Epidermal melanocyte (primary cell): ENCODE results near the gene USP36.
"Not testable (repeated sequence)": the region's sequence is repeated elsewhere in the genome, so short reads cannot be mapped to it uniquely, and the experiment has no call there.

Source experiments
- DNase-seq: peaks from one replicate; pipeline ENCODE4 v3.0.0; 2011; ENCODE audit warnings: low spot score; ENCODE audit not compliant: insufficient read length

USP36 gene

DNA sequence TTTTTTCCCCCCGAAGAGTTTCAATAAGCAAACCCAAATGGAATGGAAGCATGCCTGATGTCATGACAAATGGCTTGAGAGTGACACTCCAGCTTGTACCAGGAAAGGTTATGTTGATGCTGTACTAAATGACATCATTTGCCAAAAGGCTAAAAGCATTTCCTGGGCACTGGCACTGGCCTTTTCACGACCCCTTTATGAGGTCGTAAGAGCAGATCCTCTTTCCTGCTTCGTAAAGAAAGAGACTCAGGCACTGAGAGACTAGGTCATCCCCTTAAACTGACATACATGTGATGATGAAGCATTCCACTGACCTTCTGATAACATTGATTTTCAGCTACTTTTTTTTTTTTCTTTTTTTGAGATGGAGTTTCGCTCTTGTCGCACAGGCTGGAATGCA lies 31.9 kb upstream of the USP36 start:
- DNase-seq = no peak

DNA sequence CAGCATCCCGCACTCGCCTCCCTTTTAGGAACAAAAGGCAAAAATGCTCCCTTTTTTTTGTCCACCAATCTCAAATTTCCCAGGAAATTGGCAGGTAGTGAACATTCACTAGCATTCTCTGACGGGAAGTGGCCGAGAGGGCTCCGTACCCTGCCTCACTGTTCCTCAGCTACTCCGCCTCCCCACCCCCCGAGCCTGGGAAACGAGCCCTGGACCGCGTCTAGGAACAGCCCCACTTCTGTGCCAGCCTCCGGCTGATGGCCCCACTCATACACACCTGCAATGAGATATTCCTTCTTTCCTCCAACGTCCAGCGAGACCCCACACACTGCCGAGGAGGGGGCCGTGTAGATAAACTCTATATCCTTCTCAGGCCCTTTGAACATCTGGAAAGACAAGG lies 30.0 kb upstream of the USP36 start:
- no peak for DNase-seq

DNA sequence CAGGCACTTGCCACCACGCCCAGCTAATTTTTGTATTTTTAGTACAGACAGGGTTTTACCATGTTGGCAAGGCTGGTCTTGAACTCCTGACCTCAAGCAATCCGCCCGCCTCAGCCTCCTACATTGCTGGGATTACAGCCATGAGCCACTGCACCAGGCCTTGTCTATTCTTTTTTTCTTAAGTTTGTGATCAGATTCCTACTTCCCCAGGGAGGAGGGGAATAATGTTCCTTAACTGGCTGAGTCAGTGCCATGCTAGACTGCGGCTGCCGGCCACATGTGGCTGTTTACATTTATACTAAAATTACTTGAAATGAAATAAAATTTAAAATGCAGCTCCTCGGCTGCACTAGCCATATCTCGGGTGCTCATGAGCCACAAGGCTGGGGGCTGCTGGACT lies 27.8 kb upstream of the USP36 start:
- DNase-seq = no peak

DNA sequence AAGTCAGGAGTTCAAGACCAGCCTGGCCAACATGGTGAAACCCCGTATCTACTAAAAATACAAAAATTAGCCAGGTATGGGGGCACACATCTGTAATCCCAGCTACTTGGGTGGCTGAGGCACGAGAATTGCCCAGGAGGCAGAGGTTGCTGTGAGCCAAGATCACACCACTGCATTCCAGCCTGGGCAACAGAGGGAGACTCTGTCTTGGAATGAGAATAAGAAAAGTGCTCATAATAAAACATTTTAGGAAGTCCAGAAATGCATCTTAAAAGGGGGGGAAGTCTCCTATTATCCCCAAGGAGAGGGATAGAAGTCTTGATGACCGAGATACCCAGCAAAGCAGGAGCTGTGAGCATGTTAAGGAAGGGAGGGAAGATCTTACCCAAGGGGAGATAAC lies 26.4 kb upstream of the USP36 start:
- not testable (repeated sequence) for DNase-seq

DNA sequence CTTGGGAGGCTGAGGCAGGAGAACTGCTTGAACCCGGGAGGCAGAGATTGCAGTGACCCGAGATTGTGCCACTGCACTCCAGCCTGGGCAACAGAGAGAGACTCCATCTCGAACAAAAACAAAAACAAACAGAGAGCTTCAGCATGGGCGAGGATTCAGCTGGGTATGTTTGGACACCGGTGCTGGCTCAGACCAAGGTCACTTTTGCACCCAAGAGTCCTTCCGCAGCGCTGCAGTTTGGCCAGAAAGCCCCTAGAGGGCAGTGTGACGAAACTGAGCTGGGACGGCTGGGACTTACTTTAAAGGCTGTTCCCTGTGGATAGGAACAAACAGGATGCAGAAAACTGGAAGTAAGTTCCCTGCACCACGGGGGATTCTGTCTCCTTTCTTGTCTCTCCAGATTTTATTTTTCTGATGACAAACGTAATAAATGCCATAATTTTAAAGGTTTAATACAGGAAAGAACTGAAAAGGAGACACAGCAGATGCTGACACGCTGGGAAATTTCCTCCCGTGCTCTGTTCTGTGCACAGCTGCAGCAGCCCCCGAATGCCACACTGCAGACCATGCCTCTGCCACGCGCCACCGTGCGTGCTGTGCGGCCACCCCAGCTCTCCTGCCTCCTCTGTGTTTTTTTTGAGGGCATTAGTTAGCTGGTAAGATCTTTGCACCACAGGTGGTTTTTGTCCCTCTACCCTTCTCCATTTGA lies 25.2 kb upstream of the USP36 start:
- peak; percentile 57 for DNase-seq

DNA sequence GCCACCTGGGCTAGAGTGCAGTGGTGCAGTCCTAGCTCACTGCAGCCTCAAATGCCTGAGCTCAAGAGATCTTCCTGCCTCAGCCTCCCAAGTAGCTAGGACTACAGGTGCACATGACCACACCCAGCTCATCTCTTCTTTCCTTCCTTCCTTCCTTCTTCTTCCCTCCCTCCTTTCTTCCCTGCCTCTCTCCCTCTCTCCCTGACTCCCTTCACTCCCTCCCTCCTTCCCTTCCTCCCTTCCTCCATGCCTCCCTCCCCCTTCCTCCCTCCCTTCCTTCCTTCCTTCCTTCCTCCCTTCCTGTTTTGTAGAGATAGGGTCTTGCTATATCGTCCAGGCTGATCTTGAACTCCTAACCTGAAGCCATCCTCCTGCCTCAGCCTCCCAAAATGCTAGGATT lies 23.5 kb upstream of the USP36 start:
- no peak for DNase-seq

DNA sequence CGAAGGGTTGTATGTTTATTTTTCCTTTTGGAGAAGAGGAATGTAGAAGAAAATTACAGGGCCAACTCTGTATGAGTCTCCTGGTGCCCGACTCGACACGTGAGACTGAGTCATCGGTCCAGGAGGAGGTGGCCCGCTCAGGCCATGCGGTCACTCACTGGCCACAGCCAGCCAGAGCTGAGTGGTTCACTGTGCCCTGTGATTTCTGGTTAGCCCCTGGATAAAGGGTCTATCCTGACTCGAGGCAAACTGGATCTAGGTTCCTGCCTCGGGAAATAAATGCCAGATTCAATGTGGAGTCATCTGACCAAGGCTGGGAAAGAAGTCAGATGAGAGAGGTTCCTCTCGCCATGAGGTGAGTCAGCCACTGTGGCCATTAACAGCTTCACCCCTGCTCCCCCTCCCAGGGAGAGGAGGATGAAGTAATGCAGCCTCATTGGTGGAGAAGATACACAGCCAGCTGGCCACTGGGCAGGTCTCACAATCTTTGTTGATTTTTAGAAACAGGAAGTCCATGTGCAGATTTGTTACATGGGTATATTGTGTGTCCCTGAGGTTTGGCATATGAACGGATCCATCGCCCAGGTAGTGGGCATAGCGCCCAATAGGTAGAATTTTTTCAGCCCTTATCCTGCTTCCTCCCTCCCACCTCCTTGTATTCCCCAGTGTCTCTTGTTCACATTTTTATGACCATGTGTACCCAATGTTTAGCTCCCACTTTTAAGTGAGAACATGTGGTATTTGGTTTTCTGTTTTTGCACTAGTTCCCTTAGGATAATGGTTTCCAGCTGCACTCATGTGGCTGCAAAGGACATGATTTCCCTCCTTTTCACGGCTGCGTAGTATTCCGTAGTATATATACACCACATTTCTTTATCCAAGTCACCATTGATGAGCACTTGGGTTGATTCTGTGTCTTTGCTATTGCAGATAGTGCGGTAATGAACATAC lies 21.7 kb upstream of the USP36 start:
- no peak for DNase-seq

DNA sequence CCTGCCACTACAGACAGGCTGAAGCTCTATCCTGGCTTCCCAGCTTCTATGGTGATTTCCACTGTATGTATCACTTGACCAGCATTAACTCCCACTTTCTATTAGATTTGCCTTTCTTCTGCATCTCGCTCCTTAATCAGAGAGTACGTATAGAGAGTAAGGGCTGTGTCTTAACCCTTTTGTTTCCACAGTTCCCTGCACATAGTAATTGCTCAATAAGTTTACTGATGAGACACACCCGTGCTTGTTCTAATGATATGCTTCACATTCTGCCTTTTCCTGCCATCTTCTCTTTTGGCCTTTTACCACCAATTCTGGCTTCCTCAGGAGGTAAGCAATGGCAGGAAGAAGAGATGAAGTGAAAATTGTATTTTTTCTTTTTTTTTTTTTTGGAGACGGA lies 20.6 kb upstream of the USP36 start:
- DNase-seq = no peak

DNA sequence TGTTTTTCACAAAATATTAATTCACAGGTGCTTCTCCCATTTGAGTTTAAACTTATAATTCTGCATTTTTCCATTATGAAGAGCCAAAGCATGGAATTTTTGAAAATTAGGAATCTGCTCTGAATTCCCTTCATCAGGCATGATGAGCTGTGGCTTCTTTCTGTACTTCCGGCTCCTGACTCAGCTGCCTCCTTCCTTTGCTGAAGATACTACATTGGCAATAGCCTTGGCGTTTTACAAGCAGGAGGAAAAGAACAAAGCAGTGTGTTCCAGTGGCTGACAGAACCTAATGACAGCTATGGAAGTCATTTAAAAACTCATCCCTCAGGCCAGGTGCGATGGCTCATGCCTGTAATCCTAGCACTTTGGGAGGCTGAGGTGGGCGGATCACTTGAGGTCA lies 18.4 kb upstream of the USP36 start:
- DNase-seq = no peak

DNA sequence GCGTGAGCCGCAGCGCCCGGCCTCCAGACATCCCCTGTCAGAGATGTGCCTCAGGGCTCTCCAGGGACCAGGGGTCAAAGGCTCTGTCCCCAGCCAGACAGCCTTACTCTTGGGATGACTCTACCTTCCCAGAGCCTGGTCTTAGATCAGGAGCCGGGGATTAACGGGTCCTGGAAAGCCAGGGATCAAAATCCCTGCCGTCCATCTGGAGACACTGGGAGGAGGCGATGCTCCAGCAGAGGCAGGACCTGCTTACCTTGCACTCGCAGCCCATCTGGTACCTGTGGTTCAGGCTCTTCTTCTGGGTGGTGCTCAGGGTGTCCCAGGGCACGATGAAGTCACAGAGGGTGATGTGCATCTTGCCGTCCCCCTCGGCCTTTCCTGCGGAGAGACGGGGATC lies 16.7 kb upstream of the USP36 start:
- DNase-seq = no peak

DNA sequence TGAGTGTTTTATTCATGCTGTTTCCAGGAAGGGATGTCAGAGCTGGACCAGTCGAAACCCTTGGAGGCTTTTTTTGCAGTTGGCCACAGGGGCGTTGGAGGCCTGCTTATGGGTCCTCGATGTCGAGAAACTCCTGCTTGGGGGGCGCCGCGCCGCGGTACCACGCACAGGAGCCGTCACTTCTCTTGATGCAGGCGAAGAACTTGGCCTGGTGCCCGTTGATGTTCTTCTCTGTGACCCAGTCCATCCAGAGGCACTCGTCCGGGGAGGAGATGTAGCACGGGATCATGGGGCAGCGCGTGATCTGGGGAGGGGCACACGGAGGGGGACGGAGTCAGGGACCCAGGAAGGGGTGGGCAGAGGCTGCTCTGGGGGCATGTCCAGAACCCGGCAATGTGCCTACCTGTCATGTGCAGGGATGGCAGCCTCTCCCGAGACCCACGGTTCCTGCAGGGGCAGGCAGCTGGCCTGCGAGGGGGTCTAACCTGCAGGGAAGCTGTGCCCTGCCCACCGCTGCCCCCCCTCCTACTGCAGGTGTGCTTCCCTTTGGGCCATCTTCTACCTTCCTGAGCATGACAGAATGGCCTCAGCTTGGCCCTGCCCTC lies 15.0 kb upstream of the USP36 start:
- no peak for DNase-seq

DNA sequence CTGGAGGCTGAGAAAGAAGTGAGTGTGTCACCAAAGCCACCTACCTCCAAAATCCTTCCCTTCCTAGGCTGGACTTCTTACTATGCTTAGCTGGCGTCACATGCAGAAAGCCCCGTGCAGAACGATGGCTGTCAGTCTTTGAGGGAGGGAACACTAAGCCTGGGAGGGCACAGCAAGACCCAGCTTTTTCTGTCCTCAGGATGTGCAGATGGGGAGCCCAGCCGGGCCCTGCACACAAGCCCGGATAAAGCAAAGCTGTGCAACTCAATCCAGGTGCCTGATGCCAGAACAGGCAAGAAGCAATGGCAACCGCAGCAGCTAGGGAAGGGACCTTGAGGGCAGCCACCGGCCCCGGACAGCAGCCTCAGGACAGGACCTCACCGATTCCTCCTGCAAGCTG lies 13.9 kb upstream of the USP36 start:
- DNase-seq = no peak

DNA sequence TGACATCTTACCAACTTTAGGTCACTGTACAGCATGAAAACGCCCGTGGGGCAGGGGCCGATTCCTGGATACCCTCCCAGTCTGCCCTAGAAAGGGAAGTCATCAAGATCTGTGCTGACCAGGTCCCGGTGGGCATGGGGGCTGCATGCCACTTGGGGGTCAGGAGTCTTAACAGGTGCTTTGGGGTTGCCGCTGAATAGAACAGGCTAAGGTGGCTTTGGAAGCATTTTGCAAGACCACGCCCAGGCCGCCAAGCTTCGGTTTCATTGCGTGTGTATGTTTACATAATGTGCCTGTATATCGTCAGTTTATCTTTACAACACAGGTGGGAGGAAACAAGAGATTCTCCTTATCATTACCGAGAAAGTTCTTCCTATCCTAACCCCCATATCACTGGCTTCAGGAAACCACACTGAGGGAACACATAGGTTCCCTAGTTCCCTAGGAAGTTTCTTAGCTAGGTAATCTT lies 13.3 kb upstream of the USP36 start:
- DNase-seq = no peak

DNA sequence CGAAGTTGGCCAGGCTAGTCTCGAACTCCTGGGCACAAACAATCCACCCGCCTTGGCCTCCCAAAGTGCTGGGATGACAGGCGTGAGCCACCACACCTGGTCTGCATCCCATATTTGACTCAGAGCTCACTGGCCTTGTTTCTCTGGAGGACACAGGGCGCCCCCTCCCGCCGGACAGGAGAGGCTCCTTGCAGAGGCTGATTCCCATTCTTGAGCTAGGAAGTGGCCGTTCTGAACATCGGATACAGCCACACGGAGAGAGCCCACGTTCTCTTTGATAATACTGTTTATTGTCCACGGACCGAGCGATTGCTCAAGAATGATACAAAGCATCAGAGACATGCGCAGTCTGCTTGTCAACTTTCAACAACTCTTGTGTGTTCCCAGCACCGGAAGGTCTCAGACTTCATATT lies 12.1 kb upstream of the USP36 start:
- DNase-seq = no peak

DNA sequence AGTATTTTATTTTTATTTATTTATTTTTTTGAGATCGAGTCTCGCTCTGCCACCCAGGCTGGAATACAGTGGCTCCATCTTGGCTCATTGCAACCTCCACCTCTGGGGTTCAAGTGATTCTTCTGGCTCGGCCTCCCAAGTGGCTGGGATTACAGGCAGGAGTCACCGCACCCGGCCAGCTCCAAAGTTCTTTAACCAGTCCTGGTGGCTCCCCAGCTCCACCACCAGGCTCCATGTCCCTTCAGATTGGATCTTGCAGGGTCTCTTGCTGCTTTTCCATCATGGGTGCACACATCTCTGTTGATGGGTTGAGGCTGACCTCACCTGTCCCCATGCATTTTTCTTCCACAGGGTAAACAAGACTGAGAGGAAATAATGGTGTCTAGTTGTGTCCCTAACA lies 8.4 kb upstream of the USP36 start:
- no peak for DNase-seq

DNA sequence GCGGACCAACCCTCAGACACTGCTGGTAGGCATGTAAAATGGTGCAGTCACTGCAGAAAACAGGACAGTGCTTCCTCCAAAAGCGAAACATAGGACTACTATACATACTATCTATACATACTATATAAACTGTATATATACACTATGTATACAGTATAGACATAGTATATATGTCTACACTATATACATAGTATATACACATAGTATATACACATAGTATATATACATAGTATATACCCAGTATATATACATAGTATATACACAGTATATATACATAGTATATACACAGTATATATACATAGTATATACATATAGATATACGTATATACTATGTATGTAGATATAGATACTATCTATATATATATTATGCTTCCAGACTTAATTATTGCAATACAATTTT lies 6.4 kb upstream of the USP36 start:
- no peak for DNase-seq

DNA sequence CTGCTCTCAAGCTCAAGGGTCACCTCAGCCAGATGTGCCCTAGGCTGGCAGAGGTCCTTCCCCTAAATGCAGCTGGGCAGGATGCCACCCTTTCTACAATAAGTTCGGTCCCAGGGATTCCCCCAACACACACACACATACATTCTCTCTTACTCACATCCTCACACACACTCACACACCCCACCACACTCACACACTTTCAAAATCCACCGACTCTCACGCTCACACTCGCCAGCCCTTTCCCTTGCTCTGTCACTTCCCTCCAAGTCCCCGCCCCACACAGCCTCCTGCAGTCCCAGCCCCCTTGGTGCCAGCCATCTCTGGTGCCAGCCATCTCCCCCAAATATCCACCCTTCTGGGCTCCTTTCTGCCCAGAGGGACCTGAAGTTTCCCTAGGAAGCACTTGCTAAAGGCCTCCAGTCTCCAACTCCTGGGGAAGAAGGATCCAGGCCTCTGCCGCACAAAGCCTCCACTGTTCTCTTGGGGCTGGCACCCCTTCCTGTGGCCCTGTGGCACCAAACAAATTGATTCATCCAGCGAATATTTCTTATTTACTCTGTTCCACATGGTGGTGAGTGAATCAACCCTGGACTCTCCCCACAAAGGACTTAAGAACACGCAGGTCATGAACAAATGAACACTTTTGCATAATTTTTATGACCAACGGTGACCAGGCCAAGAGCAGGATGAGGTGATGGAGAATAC lies 3.8 kb upstream of the USP36 start:
- peak; percentile 46 for DNase-seq

DNA sequence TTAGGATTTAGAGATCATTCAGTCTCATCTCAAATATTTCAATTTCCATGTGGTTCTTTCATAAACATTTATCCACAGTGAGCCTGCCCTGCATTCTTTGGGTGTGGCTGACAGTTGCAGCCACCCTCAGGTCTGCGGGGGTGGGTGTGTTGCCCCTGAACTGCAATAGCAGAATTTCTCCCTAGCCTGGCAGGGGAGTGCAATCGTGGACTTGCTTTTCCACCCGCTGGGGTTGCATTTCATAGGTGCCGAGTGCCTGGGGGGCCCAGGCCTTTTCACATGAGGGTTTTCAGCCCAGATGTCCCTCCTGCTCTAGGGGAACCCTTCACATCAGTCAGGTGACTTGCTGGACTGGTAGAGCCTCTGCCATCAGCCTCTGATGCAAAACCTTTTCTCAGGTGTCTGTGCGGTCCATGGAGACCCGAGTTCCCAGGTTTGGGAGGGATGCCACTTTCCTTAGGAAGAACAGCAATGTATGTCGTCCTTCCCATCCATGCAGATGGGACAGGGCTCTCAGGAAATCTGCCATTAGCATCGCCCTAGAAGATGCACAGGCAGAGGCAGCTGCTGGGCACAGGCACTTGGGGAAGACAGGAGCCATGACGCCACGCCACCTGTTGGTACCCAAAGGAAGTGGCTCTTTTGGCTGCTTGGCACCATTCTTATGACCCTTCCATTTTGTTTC lies 2.4 kb upstream of the USP36 start:
- no peak for DNase-seq

DNA sequence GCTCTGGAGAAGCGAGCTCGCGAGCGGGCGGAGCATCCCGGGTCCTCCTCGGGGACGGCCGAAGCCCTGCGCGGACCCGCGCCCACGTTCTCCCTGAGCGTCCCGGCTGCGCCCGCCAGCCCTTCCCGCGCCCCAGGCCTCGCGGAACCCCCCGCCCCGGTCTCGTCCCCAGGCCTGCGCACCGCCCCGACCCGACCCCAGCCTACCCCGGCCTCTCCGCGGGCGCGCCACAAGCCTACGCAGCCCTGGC lies 159 bp downstream of the USP36 start:
- no peak for DNase-seq

DNA sequence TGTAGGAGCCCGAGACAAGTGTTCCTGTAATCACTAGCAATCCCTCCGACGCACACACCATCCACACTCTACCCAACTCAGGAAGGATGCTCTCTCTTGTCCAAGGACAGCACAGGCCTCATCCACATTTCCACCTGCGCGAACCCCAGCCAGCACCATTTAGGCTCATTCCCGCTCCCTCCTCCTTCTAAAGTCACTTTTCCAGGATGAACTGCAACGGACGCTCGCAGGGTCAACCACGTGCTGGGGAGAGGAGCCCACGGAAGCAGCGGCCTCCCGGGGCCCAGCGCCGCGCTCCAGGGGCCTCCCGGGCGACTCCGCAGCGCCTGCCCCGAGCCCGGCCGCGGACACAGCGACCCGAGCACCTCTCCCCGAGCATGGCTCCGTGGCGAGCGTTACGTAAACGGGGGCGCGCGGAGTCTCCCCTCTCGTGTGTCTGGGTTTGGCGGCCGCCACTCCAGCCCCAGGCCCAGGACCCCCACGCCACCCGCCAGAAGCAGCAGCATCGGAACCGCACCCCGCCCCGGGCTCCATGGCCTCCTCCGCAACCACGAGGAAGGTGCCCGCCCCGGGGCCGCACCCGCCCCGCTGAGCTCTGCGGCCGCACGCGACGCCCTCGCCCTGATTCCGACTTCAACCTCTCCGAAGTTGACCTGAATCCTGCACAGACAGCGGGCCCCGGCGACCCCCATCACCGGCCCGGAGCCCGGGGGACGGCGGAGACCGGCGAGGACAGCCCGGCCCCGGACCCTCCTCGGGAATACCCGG lies 668 bp downstream of the USP36 start:
- no peak for DNase-seq
